ENCODE results near the gene MYRF.

The MYRF gene

DNA sequence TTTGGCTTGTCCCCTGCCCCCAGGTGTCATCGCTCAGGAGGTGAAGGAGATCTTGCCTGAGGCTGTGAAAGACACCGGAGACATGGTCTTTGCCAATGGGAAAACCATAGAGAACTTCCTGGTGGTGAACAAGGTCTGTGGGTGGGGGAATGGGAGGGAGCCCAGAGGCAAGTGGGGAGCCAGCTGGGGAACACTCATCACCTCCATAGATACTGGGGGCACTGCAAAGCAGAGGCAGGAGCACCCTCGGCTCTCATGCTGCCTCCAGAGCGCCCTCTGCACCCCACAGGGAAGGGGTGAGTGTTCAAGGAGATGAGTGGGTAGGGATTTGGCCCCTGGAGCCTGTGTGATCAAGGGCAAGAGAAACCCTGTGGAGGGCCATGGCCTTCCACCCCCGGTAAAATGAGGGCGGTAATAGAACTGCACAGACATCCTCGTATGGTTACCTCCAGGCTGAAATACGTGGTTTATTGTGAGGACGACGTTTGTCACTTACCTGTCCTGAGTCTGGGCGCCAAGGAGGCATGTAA lies 26.0 kb downstream of the MYRF start:
- DNase-seq, result no peak

GRCh38 chr11:61778920-61779650 lies 26.6 kb downstream of the MYRF start:
- no peak for DNase-seq

GRCh38 chr11:61779666-61780525 lies 27.5 kb downstream of the MYRF start:
- DNase-seq, result no peak

DNA sequence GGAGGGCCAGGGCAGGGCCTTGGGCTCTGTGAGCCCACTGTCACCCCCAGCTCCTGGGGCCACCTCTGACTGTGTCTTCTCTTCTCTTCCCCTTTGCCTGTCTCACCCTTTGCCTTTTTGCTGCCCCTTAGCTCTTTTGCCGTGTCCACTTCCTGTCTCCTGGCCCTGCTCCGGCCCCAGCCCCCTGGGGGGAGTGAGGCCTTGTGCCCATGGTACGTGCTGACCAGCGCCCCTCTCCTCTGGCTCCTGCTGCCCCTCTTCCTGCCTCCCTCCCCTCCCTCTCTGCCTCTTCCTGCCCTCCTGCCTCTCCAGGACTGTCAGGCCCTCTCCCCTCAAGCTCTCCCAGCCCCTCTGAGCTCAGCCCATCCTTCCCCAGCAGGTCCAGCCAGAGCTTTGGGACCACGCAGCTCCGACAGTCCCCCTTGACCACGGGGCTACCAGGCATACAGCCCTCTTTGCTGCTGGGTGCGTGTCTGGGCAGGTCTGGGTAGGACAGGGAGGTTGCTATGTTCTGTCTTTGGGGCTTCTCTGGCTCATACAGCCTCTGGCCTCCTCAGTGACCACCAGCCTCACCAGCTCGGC lies 28.2 kb downstream of the MYRF start:
- DNase-seq, result no peak

- no peak for DNase-seq
Measured at GRCh38 chr11:61781585-61781984, 29.1 kb downstream of the MYRF start.

- DNase-seq, result no peak
Measured at GRCh38 chr11:61782299-61782698, 29.9 kb downstream of the MYRF start.

- no peak for DNase-seq
Measured at GRCh38 chr11:61782841-61783240, 30.4 kb downstream of the MYRF start.

DNA sequence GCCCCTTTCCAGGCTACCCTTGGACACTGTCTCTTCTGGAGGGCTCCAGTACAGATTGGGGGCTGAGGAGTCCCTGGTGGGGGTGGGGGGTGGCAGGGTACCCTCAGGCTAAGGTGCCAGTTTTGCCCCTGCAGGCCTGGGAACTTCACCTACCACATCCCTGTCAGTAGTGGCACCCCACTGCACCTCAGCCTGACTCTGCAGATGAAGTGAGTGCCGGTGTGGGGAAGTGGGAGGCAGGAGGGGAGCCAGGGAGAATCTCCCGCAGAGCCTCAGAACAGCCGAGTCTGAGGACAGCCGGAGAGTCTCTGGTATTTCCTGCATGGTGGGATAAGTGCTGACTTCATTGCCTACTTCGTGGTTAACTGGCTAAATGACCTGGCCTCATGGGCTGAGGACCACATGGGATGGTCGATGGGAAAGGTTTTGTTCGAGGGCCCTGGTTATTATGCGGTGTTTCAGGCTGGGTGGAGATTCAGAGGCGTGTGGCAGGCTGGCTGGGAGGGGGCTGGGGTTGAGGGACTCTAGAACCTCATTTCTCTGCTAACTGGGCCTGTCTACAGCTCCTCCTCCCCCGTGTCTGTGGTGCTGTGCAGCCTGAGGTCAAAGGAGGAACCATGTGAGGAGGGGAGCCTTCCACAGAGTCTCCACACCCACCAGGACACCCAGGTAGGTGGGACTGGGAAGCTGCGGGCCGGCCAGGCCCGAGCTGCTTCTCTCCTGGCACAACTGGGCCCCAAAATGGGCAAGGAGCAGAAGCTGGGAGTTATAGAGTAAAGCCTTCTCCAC lies 31.5 kb downstream of the MYRF start:
- no peak for DNase-seq

DNA sequence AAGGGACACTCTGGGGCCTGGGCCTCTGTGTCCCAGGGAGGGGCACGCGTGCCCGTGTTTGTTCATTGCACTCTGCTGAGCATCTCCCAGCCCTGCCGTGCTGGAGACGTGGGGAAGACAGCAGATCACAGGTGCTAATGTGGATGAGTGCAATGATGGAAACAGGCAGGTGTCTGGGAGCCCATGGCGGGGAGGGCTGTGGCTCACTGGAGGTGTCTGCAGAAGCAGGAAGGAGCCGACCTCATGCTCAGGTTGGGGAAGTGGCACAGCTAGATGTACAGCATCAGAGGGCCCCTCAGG lies 32.0 kb downstream of the MYRF start:
- DNase-seq, result no peak

DNA sequence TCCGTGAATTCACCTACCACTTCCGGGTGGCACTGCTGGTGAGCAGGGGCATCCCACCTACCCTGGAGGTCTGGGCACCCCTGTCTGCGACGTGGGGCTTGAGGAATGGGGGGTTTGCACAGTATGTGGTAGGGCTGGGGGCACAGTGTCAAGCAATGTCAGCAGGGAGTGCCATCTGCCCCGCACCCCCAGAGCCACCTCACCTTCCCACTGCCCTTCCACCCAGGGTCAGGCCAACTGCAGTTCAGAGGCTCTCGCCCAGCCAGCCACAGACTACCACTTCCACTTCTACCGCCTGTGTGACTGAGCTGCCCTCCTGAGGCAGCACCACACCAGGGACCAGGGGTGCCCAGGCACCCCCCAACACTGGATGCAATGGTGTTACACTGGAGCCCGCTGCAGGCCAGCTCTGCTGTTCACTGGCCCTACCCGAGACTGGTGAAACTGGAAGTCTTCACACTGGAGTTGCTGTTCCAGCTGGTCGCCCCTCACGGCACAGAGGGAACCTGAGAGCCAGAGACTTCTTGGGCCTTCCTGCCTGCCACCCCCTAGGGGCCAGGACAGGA lies 33.5 kb downstream of the MYRF start:
- DNase-seq, result no peak

DNA sequence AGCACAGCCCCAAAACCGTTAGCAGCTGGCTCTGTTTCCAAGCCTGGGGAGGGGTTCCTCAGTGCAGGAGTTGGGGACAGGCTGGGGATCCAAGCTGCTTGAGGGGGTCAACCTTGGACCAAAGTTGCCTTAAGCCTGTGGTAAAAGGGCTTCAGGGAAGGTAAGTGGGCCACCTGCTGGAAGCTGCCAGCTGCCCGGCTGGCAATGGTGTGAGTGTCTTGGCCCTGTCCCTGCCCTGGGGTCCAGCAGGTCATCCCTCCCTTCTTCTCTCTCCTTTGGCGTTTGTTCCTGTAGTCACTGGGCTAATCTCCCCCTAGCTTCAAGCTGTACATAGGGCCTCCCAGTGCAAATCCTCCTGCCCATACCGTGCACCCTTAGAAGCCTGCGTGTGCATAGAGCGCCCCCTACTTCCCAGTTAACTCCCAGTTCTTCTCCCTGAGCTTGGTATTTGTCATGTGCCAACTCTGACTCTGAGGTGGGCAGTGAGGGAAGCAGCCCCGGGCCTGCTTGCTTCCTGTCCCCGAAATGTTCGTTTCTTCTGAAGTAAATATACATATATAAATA lies 35.6 kb downstream of the MYRF start:
- no peak for DNase-seq

GRCh38 chr11:61791737-61792309 lies 39.4 kb downstream of the MYRF start:
- peak; percentile 22 for DNase-seq

GRCh38 chr11:61792310-61793082 lies 40.1 kb downstream of the MYRF start, which contains the start of the genes FEN1 and TMEM258:
FEN1 (plus strand) TSS chr11:61792911; CDS start chr11:61795362, 2,451 bp downstream.
TMEM258 (minus strand) TSS chr11:61792599; CDS start chr11:61792558, 41 bp downstream.
- DNase-seq, result peak; percentile 80

GRCh38 chr11:61793083-61793828 lies 40.8 kb downstream of the MYRF start:
- DNase-seq, result no peak

GRCh38 chr11:61793829-61794204 lies 41.4 kb downstream of the MYRF start:
- DNase-seq, result no peak

- no peak for DNase-seq
Measured at GRCh38 chr11:61794579-61794978, 42.1 kb downstream of the MYRF start.

DNA sequence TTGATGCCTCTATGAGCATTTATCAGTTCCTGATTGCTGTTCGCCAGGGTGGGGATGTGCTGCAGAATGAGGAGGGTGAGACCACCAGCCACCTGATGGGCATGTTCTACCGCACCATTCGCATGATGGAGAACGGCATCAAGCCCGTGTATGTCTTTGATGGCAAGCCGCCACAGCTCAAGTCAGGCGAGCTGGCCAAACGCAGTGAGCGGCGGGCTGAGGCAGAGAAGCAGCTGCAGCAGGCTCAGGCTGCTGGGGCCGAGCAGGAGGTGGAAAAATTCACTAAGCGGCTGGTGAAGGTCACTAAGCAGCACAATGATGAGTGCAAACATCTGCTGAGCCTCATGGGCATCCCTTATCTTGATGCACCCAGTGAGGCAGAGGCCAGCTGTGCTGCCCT lies 43.0 kb downstream of the MYRF start:
- DNase-seq, result no peak

DNA sequence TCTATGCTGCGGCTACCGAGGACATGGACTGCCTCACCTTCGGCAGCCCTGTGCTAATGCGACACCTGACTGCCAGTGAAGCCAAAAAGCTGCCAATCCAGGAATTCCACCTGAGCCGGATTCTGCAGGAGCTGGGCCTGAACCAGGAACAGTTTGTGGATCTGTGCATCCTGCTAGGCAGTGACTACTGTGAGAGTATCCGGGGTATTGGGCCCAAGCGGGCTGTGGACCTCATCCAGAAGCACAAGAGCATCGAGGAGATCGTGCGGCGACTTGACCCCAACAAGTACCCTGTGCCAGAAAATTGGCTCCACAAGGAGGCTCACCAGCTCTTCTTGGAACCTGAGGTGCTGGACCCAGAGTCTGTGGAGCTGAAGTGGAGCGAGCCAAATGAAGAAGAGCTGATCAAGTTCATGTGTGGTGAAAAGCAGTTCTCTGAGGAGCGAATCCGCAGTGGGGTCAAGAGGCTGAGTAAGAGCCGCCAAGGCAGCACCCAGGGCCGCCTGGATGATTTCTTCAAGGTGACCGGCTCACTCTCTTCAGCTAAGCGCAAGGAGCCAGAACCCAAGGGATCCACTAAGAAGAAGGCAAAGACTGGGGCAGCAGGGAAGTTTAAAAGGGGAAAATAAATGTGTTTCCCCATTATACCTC lies 43.6 kb downstream of the MYRF start:
- no peak for DNase-seq

DNA sequence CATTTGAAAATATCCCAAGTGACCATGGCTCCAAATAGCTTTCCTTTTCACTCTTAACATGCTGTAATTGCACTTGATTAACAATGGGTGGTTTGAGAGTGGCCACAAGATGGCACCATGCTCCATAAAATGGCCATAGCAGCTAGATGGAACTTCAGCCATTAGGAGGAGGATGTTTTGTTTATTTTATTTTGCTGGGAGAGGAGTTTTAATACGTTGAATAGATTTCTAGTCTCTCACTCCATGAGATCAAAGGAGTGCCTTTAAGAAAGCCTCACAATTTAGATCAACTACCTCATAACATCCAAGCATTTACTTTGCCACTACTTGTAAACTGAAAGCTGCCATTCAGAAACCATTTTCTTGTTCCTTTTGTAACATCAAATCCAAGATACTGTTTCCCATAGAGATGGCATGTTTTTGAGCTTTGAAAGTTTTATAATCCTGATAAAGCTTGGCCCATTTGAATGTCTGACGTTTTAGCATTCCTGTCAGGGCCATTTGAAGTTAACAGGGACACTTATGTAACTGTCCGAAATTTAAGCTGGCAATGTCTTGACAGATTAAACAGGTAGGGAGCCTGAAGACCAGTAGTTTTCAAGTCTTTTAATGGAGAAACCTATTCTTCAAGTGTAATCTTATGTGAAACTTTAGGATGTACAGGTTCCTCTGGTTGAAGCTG lies 45.0 kb downstream of the MYRF start:
- peak; percentile 48 for DNase-seq
